Cardiac septum (tissue), 1 donor: ENCODE results near the gene CADPS2. TPM values are rescaled to one million over a fixed set of nuclear protein-coding genes. Genes with fewer than 3 reads are reported as not detected.

ENCODE experiments used
- DNase-seq: peaks from one replicate; pipeline ENCODE4 v3.0.0-alpha.2; 2020; ENCODE audit warnings: low spot score
- intact Hi-C: fragments of 100-400 bp; cut with DNase I; formaldehyde crosslinking; loops from one replicate; pipeline ENCODE4 v1.14.0; 2022
- total RNA-seq: library from RNA; stranded (reverse); fragmentation: NEBNext Ultra II Directional; extraction: Animal tissue kit (Norgen Biotek cat#: 25700); gene quantifications from one replicate; pipeline ENCODE4 v1.2.1, GENCODE V29; 2021
- donor health status: DM: no; HTN: no; CAD: no.

The CADPS2 gene
- total RNA-seq, 1 donor from 2014 or later, result 6.3 TPM

DNA sequence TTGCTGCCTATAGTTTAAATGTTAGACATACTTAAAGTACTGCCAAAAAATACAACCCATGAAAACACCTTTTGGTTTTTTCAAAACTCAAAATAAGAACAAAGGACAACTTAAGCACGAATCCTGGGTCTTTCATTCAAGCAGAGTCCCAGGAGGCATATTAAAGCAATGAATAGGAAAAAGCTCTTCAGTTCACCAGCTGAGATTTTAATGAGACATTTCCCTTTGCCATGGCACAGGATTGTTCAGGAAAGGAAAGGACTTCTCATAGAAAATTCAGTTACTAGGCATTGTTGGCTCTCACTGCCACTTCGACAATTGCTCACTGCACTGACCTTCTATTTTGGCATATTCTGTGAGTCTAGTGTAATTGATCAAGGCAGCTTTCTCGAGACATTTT, 448.3 kb downstream of the CADPS2 start:
- intact Hi-C loops, result no loop called here

DNA sequence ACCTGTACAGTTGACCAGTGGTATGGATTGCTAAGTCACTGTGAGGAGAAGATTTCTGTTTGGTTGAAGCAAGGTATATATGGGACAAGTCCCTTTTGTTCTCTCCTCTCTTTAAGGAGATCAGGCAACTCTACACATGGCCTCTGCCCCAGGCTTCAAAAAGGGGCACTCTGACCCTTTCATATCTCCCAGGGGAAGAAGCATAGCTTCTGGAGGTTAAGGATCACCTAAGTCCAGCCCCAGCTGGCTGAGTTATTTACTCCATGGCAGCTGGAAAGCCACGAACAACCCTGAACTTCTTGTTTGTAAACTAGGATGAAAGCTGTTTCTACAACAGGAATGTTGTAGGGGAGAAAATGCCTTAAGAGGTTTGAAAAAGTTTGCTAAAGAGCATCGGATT, 452.5 kb downstream of the CADPS2 start:
- no peak for DNase-seq
- intact Hi-C loops, result no loop called here

More for the DNA sequence above, 448.3 kb downstream of the CADPS2 start:
- DNase-seq, result no peak

DNA sequence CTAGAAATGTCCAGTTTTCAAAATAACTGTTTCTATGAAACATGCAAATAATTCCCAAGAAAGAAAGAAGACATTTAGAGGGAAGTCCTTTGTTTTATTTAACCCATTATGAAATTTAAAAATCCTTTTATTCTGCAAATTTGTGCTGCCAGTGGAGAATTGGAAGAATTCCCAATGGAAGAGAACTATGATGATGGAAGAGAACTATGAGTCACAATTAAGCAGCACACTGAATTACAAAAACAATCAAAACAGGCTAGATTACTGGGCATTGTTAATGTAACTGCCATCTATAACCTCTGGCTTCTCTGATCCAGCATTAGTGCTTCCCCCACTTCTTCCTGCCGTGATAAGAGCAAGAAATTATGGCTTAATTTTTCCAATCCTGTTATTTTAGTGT, 455.6 kb downstream of the CADPS2 start:
- intact Hi-C loops, result no loop called here
- no peak for DNase-seq

DNA sequence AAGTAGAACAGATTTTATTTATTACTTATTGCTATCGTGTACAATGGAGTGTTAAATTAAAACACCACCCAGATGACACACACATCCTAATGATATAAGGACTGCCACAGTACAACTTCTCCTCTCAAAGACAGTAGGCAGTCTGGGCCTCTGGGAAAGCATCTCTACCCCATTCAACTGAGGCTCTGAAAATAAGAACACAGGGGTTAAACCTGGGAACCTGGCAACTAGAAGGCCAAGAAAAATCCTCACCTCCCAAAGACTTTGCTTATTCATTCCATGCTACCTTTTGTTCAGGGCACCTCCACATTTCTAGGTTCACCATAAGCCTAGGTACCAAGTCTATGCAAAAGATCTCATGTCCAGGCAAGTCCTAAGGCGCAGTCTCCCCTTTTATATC, 456.3 kb downstream of the CADPS2 start:
- intact Hi-C loops, result no loop called here
- DNase-seq, result no peak

DNA sequence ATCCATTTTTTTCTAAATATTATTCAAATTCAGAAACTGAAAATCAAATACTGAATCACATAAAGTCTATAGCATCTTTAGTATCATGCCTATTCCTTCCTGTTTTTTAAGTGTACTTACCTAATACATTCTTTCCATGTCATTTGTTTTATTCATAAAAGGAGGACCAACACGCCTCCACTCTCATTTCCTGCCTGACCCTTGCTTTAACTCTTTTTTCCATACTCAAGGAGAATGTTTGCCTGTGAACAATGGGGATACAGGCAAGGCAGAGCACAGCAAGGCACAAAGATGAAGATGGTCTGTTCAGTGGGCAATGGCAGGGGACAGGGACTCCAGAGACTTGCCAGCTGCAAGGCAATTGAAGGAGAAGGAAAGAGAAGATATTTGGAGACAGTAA, 460.5 kb downstream of the CADPS2 start:
- DNase-seq, result no peak
- intact Hi-C loops, result no loop called here

DNA sequence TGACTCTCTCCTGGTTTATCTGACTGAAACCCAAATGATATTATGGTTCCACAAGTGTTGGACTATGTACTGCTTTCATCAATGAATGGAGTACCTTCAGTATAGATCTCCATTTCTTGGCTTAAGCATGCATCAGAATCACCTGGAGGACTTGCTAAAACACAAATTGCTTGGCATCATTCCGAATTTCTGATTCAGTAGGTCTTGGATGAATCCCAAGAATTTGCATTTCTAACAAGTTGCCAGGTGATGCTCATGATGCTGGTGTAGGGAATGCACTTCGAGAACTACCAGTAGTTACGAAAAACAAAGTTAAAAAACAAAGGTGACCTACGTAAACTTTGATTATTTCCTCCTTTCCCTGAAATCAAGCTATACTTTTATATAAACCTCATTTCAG, 462.7 kb downstream of the CADPS2 start:
- no peak for DNase-seq
- intact Hi-C loops, result no loop called here

DNA sequence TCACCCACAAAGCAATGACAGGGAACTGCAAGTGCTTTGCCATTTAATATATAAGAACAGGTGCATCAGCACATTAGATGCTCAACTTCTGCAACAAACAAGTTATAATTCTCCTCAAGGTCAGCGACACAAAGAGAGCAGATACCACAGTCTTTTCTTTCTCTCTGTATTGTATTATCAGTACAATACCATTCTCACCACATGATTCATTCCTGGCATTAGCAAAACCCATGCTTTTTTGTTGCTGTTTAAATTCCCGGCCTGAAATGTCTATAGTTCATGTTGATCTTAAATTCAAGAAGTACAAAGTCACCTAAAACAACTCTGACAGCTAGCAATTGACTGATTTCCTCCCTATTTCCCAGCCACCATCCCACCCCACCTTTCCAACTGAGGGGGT, 469.9 kb downstream of the CADPS2 start:
- DNase-seq, result no peak
- intact Hi-C loops, result no loop called here

DNA sequence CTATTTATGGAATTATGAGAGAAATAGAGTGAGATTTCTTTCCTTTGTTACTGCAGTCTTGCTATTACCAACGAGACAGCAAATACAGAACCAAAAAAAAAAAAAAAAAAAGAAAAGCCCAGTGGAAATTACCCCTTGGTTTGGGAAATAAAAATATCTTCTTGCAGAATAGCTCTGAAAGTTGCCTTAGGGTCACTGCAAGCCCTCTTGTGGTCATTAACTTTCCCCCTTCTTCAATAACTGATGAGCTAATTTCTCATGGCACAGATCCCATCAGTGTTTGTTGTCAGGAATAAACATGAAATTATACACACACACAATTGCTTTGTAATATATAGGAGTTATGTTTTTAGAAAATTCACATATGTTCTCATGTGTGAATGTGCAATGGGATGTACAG, 470.8 kb downstream of the CADPS2 start:
- no peak for DNase-seq
- intact Hi-C loops, result no loop called here

DNA sequence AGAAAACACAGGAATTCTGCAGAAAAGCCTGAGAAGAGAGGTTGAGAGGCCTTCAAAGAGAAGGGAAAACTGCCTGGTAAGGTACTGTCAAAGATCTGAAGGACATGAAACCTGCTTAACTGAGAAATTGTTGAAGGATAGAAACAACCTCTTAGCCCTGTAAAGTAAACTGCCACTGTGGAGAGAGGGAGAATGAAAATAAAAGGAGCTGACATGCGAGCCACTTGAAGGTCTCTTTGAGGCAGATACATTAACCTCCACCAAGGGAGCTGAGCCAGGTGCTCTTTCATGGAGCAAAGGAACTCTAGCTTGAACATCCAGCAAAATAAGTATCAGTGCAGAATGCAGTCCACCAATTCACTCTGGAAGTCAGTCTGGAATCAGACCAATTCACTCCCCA, 472.9 kb downstream of the CADPS2 start:
- no peak for DNase-seq
- intact Hi-C loops, result no loop called here

DNA sequence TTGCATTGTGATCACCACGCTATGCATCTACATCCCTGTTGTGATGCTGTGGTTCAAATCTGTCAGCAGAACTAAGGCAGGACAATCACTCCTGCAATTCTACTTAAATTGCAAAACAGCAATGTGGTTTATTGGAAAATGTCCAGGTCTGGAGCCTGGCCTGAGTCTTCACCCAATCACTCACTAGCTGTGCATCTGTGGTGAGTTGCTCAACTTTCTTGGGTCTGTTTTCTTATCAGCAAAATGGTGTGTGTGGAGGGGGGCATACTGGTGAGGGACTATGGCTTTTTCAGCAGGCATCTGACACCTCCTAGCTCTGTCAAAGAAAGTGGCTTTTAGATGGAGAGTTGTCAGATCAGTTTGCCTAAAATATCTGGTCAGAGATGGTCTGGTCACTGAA, 473.4 kb downstream of the CADPS2 start:
- intact Hi-C loops, result no loop called here
- DNase-seq, result no peak

DNA sequence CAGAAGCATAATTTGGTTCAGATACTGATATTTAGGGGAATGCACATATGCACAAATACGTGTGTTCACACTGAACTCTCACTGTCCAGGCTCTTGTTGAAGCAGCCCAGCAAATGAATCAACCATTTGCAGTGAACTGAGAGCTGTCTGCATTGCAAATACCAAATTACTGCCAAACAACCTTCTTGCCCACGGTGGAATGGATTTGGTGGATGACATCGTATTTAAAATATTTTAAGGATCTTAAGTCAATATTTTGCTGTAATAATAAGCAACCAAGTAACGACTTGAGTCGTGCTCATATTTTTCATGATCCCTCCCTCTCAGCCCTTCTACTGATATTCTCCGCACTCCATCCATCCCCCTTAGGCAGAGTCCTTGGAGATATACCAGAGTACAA, 473.8 kb downstream of the CADPS2 start:
- no peak for DNase-seq
- intact Hi-C loops, result no loop called here

DNA sequence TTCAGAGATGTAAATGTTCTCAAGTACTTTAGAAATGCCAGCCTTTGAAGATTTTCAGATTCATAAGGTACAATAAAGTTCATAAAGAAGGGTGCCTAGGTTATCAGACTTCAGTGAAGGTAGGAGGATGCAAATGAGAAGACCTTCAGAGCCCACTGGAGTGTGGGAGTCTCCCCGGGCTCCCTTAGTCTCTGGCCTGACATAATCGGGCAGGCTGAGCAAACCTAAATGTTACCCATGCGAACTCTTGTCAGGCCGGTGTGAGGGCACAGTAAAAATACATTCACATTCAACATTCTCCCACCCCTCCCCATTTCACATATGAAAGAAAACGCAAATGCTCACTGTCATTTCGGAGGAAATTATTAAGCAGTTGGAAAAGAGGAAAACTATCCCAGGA, 479.1 kb downstream of the CADPS2 start:
- intact Hi-C loops, result no loop called here
- DNase-seq, result no peak

DNA sequence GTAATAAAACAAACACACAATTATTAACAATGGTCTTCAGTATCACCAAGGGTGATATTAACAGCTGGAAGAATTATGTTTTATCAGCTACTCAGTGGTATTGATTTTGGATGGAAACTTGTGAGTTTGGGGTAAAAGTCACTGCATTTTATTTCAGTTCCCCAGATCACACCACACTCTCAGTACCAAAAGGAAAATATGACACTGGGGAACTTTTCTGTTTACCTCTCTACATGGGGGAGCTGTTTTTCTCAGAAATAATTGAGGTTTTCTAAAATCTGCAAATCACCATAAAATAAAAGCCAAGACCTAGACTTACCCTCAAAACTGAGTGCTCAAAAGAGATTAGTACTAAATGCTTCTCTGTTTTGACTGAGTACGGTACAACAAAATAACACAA, 483.1 kb downstream of the CADPS2 start:
- intact Hi-C loops, result no loop called here
- no peak for DNase-seq

DNA sequence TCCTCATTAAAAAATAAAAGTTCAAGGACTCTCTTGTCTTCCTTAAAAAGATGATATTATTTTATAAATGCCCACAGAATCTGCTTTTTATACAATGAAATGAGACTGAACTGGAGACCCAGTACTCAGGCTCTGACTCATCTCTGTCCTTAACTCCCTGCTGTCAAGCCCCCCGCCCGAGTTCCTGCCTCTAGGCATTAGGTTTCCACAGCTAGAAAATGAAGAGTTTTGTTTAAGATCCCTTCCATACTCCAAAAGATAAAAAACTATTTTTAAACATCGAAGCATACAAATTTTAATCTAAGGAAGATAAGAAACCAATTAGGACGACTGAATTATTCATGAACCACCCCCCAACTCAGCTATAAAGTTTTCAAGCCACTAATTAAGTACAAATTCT, 484.0 kb downstream of the CADPS2 start:
- intact Hi-C loops, result no loop called here
- DNase-seq, result no peak

DNA sequence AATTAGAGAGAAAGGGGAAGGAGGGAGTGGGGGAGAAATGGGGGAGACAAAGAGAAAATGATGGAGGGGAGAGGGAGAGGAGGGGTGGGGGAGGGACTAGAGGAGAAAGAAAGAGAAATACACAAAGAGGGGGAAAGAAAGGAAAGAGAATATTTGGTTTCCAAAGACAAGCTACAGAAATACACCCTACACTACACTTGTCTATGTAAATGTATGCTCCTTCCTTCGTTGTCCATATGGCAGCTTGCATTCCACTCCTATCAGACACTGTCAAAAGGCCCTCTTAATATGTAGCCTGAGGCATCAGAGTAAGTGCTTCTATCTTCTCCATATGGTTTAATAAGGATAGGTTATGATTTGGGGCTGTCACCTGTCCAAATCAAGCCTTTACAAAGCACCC, 488.9 kb downstream of the CADPS2 start:
- intact Hi-C loops, result no loop called here
- no peak for DNase-seq

DNA sequence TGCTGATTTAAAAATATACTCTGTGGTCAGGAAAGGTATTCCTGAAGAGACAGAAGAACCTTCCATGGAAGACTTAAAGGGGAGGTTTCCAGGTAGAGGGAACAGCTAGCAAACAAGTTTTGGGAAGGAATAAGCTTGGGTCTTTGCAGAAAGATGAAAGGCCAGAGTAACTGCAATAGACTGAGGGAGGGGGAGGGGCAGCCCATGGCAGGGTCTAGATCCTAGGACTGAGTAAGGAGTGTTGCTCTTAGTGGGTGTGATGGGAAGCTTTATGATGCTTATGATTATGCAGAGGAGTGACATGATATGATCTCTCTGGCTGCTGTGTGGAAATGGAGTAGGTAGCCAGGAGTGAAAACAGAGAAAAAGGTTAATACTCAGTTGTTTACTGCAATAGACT, 491.7 kb downstream of the CADPS2 start:
- intact Hi-C loops, result no loop called here

DNA sequence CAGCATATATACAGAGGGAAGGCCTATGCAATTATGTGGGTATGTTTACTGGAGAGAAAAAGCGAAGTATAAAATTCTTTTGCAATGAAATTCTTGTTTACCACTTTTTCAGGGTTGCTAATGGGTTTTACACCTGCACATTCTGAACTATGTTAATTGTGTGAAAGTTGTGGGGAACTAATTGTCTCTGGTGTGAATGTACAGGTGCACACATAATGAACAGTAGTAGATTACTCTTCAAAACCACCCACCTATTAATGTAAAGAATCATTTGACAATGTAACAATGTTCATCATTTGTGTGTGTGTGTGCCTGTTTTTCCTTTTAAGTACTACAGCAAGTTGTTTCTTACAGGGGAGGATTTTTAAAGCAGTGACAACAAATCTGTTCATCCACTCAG, 501.7 kb downstream of the CADPS2 start:
- DNase-seq, result no peak
- intact Hi-C loops, result no loop called here

More for the DNA sequence above, 491.7 kb downstream of the CADPS2 start:
- no peak for DNase-seq

DNA sequence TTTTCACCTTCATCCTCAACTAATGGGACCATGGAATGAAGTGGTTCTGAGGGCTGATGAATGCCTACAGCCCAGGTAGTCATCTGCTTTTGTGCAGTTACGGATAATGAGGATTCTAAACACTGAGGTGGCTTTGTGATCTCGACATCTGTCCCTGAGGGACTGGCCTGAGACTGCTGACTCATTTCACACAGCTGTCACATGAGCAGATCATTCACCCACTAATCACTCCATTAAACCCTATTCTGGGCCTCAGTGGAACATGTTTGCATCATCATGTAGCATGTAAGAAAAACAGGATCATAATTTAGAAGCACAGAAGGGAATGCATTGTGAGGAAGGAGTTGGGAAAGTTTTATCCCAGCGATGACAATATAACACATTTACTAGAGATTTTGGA, 502.3 kb downstream of the CADPS2 start:
- intact Hi-C loops, result no loop called here
- DNase-seq, result no peak

DNA sequence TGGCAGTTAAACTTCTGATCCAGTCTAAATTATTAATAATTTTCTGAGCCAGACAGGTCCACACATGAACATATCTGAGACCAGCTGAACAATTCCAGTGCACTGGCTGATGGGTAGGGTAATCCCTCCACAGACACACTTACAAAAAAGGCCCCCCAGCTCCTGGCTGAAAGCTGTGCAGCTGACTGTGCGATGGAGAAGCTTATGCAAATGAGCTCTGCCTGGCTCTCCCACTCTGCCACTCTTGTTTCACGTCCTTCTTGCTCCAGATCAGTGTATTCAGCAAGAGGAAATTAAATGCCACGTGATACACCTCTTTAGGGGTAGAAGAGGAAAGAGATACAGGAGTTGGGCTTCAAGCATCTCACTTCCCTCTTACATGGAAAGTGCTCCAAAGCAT, 505.3 kb downstream of the CADPS2 start:
- intact Hi-C loops, result no loop called here
- DNase-seq, result no peak

DNA sequence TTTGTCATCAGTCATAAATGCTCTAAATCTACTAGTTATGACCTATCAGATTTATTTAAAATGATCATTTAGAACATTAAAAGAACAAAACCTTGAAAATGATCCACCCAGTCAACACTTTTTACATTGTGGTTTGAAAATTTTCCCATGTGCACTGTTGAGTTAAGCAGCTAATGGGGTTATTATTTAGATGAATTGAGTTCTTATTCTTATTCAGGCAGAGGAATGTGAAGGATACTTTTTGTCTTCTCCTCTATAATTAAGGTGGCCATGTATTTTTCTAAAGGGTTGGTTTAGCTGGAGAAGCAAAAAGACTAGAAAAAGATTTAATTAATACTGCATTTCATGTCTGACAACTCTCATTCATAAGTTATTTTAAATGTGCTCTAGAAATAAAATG, 506.8 kb downstream of the CADPS2 start:
- DNase-seq, result no peak
- intact Hi-C loops, result no loop called here

DNA sequence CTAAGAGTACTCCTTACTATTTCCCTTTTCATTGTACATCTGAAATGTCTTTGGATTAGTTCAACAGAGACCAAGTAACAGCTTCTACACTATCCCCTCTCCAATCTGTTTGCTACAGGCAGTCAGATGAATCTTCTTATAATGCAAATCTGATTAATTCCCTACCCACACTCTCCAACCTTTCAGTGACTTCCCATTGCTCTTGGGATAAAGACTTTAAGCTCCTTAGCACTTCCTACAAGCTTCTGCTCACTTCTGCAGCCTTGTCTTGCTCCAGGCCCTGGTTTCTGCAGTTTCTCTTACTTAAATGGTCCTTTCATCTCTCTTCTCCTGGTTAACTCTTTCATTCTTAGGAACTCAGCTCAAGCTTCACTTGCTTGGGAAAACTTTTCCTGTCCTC, 516.5 kb downstream of the CADPS2 start:
- no peak for DNase-seq
- intact Hi-C loops, result no loop called here

DNA sequence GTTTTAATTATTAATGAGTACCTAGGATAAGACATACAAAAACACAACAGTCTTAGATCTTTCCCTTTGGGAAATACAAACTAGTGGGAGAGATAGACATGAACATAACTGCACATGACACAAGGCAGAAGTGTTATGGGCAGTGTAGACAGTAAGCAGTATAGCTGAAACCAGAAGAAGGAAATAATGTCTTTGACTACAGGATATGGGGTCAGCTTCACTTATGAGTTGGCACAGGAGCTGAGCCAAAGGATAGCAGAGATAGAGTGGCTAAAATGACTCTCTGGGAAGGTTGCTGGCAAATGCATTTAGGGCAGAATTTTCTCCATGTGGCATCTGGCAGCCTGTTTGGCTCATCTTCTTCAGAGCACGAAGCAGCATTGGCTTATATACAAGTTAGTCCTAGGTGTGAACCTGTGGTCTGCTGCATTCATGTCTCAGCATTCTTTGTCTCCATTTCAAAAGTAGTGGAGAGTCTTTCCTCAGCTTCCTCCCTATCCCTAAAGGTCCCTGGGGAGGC, 521.4 kb downstream of the CADPS2 start:
- no peak for DNase-seq
- intact Hi-C loops, result no loop called here

DNA sequence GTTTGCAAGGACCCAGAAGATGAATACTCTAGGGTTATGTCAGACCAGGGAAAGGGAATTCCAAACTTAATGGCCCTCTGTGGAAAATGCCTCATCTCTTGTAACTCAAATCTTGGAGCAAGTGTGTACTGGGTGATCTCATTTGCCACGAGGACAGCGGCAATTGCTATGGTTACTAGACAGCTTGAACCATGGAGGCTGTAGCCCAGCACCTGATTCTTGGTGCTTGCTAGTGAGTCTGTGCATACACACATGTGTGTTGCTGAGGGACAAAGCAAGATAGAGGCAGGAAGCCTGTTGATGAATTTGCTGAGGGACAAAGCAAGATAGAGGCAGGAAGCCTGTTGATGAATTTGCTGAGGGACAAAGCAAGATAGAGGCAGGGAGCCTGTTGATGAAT, 523.1 kb downstream of the CADPS2 start:
- no peak for DNase-seq

More for the DNA sequence above, 523.1 kb downstream of the CADPS2 start:
- intact Hi-C loops, result no loop called here
